HG03095 (cell line): ENCODE results near the gene GP1BA.

Experiments used
- ATAC-seq: cut with Tn5 transposase; IDR thresholded peaks from one replicate; pipeline ENCODE4 v1.9.1; 2021; ENCODE audit warnings: moderate library complexity; ENCODE audit not compliant: unreplicated experiment

The GP1BA gene

DNA sequence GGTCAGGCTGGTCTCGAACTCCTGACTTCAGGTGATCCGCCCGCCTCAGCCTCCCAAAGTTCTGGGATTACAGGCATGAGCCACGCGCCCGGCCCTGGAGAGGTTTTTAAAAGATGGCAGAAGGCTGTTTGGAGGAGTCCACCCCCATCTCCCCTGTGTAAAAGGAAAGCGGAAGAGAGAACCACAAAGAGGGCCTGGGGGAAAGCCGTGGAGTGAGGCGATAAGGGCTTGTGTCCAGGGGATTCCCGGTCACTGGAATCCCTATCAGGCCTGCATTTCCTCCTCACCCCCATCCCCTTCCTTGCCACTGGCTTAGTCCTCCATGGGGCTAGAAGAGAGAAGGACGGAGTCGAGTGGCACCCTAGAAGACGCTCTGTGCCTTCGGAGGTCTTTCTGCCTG is at the start of gene GP1BA:
Gene GP1BA (plus strand): TSS at position 315 of the 400 bp plus-strand sequence. CDS start 328 bp downstream, outside the sequence.
- no peak for ATAC-seq

DNA sequence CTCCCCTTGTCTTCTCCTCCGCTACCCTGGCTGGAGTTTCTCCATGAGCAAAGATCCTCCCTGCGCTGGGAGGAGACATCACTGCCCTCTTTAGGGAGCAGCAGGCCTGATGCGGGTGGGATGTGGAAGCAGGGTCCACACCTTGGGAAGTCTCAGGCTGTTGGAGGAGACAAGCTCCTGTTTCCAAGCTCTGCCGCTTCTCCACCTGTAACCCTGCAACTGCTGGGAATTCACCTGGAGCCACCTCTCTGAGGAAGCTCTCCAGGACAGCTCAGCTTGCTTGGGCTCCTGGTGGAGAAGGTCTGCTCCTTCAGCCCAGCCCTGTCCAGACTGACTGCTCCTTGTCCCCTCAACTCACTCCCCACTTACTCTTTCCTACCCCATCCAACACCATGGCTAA is 47.6 kb upstream of the GP1BA start:
- no peak for ATAC-seq

DNA sequence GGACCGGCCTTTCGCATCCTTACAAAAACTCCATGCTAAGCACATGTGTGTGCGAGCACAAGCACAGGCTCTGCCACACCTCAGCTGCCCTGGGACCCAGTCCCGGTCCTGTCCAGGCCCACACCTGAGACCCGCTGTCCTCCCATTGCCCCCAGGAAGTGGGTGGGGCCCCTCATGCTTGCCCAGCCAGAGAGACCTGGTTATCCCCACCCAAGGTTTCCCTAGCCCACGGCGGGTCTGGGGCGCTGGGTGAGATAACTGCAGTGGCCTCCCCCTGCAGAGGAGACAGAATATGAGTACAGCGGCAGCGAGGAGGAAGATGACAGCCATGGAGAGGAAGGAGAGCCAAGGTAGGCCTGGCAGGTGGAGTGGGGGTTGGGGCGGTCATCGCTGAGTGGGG is 45.2 kb upstream of the GP1BA start:
- no peak for ATAC-seq

DNA sequence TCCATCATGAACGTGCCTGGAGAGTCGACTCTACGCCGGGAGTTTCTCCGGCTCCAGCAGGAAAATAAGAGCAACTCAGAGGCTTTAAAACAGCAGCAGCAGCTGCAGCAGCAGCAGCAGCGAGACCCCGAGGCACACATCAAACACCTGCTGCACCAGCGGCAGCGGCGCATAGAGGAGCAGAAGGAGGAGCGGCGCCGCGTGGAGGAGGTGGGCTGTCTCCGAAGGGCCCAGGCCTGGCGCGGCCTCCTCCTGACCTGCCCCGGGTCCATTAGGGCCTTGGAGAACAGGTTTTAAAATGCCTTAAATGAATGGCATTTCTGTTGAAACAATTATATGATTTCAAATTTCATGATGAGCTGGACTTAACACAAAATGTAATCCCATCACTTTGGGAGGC is 44.5 kb upstream of the GP1BA start:
- no peak for ATAC-seq

DNA sequence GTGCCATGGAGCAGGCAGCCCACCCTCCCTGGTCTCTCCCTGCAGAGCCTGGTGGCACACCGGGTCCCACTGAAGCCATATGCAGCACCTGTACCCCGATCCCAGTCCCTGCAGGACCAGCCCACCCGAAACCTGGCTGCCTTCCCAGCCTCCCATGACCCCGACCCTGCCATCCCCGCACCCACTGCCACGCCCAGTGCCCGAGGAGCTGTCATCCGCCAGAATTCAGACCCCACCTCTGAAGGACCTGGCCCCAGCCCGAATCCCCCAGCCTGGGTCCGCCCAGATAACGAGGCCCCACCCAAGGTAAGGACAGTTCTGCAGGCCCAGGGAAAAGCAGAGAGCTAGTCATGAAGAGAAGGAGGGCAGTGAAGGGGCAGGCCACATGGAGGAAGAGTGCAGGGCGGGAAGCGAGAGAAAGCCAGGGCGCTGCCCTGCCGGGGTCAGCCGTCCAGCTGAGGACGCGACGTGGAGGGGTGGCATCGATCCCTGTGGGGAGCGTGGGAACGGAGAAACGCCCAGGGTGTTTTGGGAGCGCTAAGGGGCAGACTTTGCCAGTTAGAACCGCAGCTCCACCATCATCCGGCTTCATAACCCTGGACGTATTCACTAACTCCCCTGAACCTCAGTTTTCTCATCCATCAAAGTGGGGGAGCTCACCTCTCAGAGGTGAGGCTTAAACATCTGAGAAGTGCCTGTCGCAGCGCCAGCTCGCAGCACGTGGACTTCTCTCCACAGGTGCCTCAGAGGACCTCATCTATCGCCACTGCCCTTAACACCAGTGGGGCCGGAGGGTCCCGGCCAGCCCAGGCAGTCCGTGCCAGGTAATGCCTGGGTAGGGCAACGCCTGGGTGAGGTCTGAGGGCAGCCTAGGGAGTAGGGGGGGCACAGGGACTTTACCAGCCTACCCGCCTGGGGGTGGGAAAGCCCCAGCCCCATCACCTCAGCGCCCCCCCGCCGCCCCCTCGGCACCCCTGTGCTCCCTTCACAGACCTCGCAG is 40.4 kb upstream of the GP1BA start:
- no peak for ATAC-seq

DNA sequence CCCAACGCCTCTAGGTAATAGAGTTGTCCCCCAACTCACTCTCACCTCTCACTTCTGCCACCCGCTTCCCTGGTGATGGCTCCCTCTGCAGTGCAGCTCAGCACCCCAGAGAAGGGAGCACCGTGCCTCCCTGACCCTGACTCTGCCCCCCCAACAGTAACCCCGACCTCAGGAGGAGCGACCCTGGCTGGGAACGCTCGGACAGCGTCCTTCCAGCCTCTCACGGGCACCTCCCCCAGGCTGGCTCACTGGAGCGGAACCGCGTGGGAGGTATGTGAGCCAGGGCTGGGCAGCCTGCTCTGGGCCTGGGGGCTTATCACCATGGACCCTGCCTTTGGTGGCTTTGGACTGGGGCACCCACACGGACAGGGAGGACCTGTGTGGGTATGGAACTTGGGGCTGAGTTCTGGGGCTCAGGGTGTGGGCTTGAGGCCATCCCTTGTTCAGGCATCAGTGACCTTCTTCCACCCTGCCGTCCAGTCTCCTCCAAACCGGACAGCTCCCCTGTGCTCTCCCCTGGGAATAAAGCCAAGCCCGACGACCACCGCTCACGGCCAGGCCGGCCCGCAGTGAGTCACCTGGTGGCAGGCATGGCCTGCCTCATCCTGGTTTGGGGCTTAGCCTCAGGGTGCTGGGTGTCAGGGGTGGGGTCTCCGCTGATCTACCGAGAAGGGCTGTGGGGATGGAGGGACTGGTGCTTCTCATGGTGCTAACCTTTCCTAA is 39.4 kb upstream of the GP1BA start:
- ATAC-seq: no peak

DNA sequence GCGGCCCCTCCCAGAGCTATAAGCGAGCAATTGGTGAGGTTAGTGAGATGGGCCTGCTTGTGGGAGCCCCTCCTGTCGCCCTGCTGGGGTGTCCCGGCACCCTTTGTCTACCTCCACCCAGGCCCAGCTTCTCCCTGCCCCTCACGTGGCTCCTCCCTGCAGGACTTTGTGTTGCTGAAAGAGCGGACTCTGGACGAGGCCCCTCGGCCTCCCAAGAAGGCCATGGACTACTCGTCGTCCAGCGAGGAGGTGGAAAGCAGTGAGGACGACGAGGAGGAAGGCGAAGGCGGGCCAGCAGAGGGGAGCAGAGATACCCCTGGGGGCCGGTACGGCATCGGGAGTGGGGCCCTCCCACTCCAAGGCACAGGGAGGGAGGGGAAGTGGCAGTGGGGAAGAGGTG is 38.8 kb upstream of the GP1BA start:
- ATAC-seq: no peak

DNA sequence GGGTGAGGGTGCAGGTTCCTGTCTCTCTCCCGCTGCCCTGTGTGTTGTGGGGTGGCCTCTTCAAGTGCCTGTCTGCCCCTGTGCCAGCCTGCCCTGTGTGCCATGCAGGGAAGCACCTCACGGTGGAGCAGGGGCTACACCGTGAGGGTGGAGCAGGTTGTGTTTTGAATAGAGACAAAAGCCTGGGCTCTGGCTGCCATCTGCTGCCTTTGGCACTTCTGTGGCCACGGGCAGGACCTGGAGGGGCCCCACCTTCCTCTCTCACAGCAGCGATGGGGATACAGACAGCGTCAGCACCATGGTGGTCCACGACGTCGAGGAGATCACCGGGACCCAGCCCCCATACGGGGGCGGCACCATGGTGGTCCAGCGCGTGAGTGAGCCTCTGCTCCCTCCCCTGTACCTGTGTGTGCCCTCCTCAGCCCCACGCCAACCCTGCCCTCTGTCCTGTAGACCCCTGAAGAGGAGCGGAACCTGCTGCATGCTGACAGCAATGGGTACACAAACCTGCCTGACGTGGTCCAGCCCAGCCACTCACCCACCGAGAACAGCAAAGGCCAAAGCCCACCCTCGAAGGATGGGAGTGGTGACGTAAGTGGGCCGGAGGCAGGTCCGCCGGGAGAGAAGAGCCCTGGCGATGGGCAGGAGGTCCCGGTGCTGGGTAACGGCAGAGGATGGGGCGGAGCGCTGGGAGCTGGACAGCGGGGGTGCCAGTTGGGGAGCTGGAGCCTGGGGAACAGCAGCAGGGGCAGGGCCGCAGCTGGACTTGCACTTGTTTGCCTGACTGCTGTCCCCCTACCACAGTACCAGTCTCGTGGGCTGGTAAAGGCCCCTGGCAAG is 38.1 kb upstream of the GP1BA start:
- ATAC-seq: no peak

DNA sequence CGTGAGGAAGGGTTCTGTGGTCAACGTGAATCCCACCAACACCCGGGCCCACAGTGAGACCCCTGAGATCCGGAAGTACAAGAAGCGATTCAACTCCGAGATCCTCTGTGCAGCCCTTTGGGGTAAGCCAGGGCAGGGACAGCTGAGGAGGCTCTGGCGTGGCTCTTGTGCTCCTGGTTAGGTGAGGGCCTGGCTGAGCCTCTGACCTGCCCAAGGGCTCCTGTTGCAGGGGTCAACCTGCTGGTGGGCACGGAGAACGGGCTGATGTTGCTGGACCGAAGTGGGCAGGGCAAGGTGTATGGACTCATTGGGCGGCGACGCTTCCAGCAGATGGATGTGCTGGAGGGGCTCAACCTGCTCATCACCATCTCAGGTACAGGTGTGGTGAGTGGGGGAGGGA is 37.0 kb upstream of the GP1BA start:
- ATAC-seq: no peak

DNA sequence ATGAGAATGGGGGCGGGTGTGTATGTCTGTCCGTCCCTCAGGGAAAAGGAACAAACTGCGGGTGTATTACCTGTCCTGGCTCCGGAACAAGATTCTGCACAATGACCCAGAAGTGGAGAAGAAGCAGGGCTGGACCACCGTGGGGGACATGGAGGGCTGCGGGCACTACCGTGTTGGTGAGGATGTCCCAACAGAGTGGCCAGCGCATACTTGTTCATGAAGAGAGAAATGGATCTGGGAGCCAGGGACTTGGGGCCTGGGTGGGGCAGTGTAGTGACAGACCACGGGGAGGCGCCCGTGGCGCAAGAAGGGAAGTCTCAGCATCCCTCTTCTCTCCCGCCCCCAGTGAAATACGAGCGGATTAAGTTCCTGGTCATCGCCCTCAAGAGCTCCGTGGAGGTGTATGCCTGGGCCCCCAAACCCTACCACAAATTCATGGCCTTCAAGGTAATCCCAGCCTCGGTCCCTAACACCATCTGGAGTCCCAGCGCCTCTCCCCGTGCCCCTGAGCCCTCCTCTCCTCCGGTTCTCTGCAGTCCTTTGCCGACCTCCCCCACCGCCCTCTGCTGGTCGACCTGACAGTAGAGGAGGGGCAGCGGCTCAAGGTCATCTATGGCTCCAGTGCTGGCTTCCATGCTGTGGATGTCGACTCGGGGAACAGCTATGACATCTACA is 36.3 kb upstream of the GP1BA start:
- no peak for ATAC-seq

DNA sequence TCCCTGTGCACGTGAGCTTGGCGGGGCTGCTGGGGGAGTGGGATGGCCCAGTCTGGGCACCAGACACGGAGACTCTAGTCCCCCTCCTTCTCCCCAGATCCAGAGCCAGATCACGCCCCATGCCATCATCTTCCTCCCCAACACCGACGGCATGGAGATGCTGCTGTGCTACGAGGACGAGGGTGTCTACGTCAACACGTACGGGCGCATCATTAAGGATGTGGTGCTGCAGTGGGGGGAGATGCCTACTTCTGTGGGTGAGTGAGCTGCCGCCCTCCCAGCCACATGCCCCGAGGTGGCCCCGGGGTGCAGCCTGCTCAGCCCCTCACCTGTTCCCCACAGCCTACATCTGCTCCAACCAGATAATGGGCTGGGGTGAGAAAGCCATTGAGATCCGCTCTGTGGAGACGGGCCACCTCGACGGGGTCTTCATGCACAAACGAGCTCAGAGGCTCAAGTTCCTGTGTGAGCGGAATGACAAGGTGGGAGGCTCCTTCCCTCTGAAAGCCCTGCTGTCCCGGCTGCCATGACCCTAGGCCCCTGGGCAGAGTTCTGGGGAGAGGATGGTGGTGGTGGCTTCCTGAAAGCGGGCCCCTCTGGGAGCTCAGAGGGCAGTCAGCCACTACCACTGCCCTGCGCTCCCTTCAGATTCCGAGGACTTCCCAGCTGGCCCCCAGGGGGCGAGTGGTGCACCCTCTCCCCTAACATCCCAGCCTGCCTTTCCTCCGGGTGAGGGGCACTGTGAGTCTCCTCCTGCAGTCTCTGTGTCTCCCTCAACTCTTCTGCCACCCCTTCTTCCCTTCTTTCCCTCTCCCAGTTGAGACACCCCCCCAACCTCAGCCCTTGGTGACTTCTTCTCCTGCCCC is 35.5 kb upstream of the GP1BA start:
- ATAC-seq: no peak

DNA sequence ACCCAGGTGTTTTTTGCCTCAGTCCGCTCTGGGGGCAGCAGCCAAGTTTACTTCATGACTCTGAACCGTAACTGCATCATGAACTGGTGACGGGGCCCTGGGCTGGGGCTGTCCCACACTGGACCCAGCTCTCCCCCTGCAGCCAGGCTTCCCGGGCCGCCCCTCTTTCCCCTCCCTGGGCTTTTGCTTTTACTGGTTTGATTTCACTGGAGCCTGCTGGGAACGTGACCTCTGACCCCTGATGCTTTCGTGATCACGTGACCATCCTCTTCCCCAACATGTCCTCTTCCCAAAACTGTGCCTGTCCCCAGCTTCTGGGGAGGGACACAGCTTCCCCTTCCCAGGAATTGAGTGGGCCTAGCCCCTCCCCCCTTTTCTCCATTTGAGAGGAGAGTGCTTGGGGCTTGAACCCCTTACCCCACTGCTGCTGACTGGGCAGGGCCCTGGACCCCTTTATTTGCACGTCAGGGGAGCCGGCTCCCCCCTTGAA is 34.8 kb upstream of the GP1BA start:
- no peak for ATAC-seq

DNA sequence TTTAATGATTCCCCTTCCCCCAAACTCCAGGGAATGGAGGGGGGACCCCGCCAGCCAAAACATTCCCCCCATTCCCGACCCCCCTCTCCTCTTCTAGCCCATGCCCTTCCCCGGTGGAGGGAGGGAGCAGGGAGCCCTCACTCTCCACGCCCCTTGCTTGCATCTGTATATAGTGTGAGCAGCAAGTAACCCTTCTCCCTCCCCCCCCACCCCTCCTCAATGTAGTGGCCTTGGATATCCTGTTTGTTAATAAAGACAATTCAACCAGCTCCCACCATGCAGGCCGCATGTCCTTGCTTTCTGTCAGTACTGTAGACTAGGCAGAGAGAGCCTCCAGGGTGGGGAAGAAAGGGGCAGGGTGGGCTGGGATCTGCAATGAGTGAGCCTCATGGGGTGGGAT is 34.3 kb upstream of the GP1BA start:
- ATAC-seq: no peak

DNA sequence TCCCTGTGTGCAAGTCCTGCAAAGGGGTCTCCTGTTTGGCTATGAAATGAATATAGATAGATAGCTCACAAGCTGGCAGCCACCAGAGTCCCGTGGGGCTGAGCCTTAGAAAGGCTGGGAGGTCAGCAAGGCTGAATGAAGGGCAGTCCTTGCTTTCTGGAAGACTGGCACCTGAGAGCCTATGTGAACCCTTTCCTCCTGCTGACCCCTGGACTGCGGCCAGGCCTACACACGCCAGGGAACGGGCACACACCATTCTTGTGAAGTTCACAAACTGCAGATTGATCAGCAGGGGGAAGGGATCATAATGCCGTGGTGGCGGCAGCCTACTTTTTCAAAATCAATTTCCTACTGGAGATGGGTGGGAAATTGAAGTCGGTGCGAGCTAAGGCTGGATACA is 33.7 kb upstream of the GP1BA start:
- ATAC-seq: no peak

DNA sequence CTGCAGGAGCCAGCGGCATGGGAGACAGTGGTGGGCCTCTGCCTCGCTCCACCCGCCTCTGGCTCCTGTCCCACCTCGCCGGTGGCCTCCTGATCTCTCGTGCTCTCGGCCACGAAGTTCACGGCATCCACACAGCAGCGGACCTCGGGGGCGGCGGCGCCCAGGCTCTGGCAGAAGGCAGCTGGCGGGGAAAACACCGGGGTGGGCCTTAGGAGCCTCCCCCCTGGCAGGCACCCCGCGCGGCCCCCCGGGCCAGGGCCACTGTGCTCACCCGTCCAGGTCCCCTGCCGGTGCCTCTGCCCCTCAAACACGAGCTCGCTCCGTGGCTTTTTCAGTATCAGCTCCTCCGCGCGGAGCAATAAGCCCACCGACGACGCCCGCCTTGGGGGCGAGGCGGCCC is 33.1 kb upstream of the GP1BA start:
- ATAC-seq: no peak

DNA sequence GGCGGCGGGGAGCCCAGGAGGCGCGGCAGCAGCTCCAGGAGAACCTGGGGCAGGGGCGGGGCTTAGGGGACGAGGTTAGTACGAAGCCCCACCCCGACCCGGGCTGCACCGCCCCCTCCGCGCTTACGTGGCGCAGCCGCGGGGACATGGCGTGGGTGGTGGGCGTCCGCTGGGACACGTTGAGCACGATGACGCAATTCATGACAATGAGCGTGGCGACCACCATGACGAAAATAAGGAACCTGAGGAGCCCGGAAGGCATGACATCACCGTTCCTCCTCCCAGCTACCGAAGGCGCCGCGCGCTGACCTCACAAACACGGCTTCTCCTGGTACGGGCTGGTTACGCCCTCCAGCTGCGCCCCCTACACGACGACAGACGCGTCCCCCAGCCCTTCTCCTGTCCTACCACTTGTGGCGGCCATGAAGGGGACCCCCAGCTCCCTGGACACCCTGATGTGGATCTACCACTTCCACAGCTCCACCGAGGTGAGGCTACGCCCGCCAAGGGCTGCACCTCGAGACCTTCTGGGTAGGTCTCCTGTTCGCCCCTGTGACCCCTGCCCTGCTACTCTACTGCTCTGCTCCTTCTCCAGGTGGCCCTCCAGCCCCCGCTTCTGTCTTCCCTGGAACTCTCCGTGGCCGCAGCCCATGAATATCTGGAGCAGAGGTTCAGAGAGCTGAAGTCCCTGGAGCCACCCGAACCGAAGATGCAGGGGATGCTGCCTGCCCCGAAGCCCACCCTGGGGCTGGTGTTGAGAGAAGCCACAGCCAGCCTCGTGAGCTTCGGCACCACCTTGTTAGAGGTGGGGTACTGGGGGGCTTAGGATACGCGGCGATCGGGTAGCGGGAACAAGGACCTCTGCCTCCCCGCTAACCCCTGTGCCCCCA is 32.5 kb upstream of the GP1BA start, which contains the start of gene C17orf107:
Gene C17orf107 (plus strand): TSS at position 196 of the 890 bp plus-strand sequence. CDS start 227 bp downstream, at position 423.
- no peak for ATAC-seq

DNA sequence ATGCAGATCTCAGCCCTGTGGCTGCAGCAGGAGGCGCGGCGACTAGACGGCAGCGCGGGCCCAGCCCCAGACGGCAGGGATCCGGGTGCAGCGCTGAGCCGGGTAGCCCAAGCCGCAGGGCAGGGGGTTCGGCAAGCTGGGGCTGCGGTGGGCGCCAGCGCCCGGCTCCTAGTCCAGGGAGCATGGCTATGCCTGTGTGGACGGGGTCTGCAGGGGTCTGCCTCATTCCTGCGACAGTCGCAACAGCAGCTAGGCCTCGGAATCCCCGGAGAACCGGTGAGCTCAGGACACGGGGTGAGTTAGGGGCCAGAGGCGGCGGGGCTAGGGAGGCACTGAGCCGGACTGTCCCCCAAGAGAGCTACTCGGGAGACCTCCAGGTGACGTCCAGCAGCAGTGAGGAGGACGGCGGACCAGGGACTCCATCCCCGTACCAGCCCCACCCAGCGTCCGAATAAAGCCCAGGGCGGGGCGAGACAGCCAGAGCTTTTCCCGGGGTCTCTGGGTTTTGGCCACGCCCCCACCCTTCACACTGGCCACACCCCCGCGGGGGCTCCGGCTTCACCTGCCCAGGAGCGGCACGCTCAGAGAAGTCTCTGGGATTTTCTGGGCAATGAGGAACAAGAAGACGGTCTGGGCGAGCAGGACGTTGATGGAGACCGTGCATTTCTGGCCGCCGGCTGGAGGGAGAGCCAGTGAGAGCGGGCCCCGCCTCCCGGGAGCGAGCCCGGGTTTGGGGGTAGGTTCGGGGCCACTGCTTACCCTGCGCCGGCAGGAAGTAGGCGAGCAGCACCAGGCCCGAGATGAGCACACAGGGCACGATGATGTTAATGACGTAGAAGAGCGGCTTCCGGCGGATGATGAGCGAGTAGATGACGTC is 31.6 kb upstream of the GP1BA start:
- ATAC-seq: no peak
